Measurements from ENCODE around the gene STX4.

- TF ChIP-seq EZH2 (IDR thresholded peaks at IDR 0.05; ENCODE audit: borderline replicate concordance, low read length) (no peak), CTCF (IDR thresholded peaks at IDR 0.05; ENCODE audit: low read length) (no peak)
Observed at GRCh38 chr16:31008551-31008950, 24.8 kb upstream of the STX4 start.

Measured in OCI-LY1 (cell line).